ENCODE results near the gene KDF1.

DNA sequence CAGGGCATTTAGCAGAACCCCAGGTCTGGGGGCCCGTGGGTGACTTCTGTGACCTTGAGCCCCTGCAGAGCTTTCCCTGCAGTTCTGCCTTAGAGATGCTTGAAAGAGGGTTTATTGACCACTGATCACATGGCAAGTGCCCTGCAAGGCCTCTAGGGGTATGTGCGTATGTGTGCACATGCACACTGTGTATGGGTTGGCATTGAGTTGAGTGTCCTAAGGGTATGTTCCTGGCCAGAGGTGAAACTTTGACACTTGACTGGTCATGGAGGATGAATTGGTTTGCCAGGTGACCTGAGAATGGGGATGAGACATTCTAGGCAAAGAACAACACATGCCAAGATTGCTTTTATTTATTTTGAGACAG lies 21.6 kb downstream of the KDF1 start:
- TF ChIP-seq POLR2A (IDR thresholded peaks at IDR 0.05) = no peak
- TF ChIP-seq, protein P1, sequence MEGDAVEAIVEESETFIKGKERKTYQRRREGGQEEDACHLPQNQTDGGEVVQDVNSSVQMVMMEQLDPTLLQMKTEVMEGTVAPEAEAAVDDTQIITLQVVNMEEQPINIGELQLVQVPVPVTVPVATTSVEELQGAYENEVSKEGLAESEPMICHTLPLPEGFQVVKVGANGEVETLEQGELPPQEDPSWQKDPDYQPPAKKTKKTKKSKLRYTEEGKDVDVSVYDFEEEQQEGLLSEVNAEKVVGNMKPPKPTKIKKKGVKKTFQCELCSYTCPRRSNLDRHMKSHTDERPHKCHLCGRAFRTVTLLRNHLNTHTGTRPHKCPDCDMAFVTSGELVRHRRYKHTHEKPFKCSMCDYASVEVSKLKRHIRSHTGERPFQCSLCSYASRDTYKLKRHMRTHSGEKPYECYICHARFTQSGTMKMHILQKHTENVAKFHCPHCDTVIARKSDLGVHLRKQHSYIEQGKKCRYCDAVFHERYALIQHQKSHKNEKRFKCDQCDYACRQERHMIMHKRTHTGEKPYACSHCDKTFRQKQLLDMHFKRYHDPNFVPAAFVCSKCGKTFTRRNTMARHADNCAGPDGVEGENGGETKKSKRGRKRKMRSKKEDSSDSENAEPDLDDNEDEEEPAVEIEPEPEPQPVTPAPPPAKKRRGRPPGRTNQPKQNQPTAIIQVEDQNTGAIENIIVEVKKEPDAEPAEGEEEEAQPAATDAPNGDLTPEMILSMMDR (IDR thresholded peaks at IDR 0.05) = no peak

Measured in vagina (tissue), 2 donors.